Subcutaneous abdominal adipose tissue (tissue), 5 donors: ENCODE measurements around the gene PAFAH1B1.
A peak's percentile ranks its signal among the peaks of the same experiment; 100 is the strongest.

Source experiments
- H3K27ac ChIP-seq: one replicate; pipeline ENCODE4 v1.7.0; 2013; ENCODE audit warnings: low read depth, mild to moderate bottlenecking, inconsistent platforms, low read length, moderate library complexity
- H3K27me3 ChIP-seq, 5 donors: one replicate each; pipeline ENCODE4 v1.7.0; 2013; ENCODE audit warnings: low read length in 5 of 5, inconsistent platforms in 1 of 5; ENCODE audit not compliant: control insufficient read depth in 5 of 5, insufficient read depth in 4 of 5
- H3K36me3 ChIP-seq, 5 donors: one replicate each; pipeline ENCODE4 v1.7.0; 2013; ENCODE audit warnings: low read length in 5 of 5; ENCODE audit not compliant: control insufficient read depth in 5 of 5, insufficient read depth in 5 of 5
- H3K4me1 ChIP-seq, 5 donors: one replicate each; pipeline ENCODE4 v1.7.0; 2013; ENCODE audit warnings: low read length in 5 of 5, mild to moderate bottlenecking in 3 of 5, moderate library complexity in 1 of 5; ENCODE audit not compliant: control insufficient read depth in 5 of 5, insufficient read depth in 5 of 5
- H3K4me3 ChIP-seq, 5 donors: one replicate each; pipeline ENCODE4 v1.7.0; 2013; ENCODE audit warnings: low read length in 5 of 5, low read depth in 1 of 5
- H3K9ac ChIP-seq, 5 donors: one replicate each; pipeline ENCODE4 v1.7.0; 2013; ENCODE audit warnings: low read length in 5 of 5, mild to moderate bottlenecking in 4 of 5, moderate library complexity in 3 of 5
- H3K9me3 ChIP-seq, 5 donors: one replicate each; pipeline ENCODE4 v1.7.0; 2013; ENCODE audit warnings: low read length in 5 of 5; ENCODE audit not compliant: control insufficient read depth in 5 of 5
- donor health status: healthy.
- donor health status: healthy.
- donor health status: healthy.
- donor health status: healthy.
- donor health status: healthy.

PAFAH1B1 gene

DNA sequence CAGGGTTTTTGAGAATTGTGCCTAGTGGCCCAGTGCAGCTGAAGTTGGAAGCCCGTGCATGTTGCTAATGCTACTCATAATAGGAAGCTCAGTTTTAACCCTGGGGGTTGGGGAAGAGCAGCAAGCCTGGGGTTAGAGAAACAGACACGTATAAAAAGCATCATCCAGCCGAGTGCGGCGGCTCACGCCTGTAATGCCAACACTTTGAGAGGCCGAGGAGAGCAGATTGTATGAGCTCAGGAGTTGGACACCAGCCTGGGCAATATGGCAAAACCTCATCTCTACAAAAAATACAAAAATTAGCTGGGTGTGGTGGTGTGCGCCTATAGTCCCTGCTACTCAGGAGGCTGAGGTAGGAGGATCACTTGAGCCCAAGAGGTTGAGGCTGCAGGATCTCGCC, 120.4 kb downstream of the PAFAH1B1 start:
- Histone ChIP-seq H3K4me1 (peaks cover 14 to 34% (median 33%) of the 10 kb centered on the region in 5 donors), H3K9me3 (no peaks in the 10 kb centered on the region), H3K4me3 (no peak overlapping the region), H3K27me3 (no peaks in the 10 kb centered on the region), H3K36me3 (no peaks in the 10 kb centered on the region), H3K9ac (no peak overlapping the region), H3K27ac (no peak overlapping the region)

DNA sequence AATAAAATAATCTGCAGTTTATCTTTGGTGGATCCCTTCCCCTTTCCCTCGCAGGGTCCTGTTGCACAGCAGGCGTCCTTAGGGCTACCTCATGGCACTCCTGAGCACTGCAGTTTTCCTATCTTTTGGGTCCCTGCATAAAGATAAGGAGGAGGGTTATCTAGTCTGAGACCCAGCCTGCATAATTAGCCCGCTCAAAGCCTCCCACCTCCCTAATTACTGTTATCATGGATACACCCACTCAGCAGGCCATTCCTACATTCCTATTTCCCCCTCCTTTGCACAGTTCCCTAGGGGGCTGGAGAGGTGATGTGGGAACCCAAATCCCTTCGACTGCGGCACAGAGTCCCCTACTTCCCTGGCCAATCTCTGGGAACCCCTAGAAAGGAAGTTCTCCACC, 123.2 kb downstream of the PAFAH1B1 start:
- H3K9ac ChIP-seq = no peak overlapping the region
- peaks cover 0 to under 1% (median 0%) of the 10 kb centered on the region in 5 donors for H3K27me3 ChIP-seq
- no peak overlapping the region for H3K27ac ChIP-seq
- peaks cover 0 to 12% (median 10%) of the 10 kb centered on the region in 5 donors for H3K4me1 ChIP-seq
- no peaks in the 10 kb centered on the region for H3K36me3 ChIP-seq
- no peak overlapping the region for H3K4me3 ChIP-seq
- H3K9me3 ChIP-seq = no peaks in the 10 kb centered on the region

DNA sequence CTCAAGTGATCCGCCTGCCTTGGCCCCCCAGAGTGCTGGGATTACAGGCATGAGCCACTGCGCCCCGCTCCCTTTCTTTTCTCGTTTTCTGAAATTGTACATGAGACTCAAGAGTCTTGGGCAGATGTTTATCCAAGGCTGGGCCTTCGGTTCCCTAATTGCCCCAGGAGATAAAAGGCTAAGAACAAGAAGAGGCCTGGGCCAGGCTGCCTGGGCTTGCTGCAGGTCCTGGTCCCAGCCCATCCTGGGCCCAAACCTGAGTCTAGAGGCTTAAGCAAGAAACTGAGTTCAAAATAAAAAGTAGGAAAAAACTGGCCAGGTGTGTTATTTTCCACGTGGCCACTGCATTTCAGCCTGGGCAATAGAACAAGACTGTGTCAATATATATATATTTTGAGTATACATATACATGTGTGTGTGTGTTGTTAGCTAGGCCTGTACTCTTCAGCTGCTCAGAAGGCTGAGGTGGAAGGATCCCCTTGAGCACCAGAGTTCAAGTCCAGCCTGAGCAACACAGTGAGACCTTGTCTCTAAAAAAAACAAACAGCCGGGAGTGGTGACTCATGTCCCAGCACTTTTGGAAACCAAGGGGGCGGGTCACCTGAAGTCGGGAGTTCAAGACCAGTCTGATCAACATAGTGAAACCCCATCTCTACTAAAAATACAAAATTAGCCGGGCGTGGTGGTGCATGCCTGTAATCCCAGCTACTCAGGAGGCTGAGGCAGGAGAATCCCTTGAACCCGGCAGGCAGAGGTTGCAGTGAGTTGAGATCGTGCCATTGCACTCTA, 124.9 kb downstream of the PAFAH1B1 start:
- H3K4me1 ChIP-seq = no peaks in the 10 kb centered on the region
- no peak overlapping the region for H3K4me3 ChIP-seq
- H3K27ac ChIP-seq = no peak overlapping the region
- H3K27me3 ChIP-seq = peaks cover 5 to 10% (median 9%) of the 10 kb centered on the region in 5 donors
- H3K9me3 ChIP-seq = no peaks in the 10 kb centered on the region
- H3K9ac ChIP-seq = no peak overlapping the region
- H3K36me3 ChIP-seq = no peaks in the 10 kb centered on the region

DNA sequence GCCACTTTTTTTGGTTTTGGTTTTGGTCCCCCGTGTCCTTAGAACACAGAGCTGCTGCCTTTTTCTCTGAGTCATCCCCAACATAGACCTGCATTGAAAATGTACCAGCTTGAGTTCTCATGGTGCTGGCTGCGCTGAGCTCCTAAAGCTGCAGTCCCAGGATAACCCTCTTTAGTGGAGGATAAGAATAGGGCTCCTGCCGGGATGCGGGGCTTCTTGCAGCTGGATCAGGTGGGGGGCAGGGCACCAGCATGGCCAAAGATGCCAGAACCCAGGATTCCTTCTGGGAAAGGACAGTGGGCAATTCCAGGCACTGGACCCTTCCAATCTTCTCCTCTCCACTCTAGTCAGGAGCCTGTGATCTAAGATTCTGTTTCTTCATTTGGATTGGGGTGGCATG, 126.4 kb downstream of the PAFAH1B1 start:
- H3K27ac ChIP-seq = no peak overlapping the region
- no peak overlapping the region for H3K9ac ChIP-seq
- H3K36me3 ChIP-seq = no peaks in the 10 kb centered on the region
- H3K4me1 ChIP-seq = peaks cover 0 to 10% (median 4%) of the 10 kb centered on the region in 5 donors
- H3K4me3 ChIP-seq = no peak overlapping the region
- peaks cover 5 to 15% (median 12%) of the 10 kb centered on the region in 5 donors for H3K27me3 ChIP-seq
- no peaks in the 10 kb centered on the region for H3K9me3 ChIP-seq

DNA sequence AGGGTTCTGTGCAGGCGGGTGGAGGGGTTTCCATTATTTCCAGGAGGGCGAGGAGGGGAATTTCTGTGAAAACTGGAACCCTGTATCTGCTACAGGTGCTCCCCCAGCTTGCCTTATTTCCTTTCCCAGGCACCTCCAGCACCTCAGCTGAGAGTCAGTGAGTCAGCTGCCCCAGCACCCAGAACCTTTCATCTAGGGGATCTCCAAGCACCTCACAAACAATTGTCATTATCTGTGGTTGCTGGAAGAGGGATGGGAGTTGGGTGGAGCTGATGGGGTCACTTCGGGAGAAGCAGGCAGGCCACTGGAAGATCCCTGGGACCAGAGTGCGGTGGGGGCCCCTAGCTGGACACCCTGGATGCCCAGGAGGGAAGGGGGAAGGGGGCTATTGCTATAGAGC, 128.1 kb downstream of the PAFAH1B1 start:
- no peaks in the 10 kb centered on the region for H3K9me3 ChIP-seq
- H3K27ac ChIP-seq = no peak overlapping the region
- H3K36me3 ChIP-seq = no peaks in the 10 kb centered on the region
- H3K27me3 ChIP-seq = peaks cover 5 to 21% (median 13%) of the 10 kb centered on the region in 5 donors
- H3K9ac ChIP-seq = no peak overlapping the region
- no peak overlapping the region for H3K4me3 ChIP-seq
- H3K4me1 ChIP-seq = peaks cover 0 to 13% (median 4%) of the 10 kb centered on the region in 5 donors

DNA sequence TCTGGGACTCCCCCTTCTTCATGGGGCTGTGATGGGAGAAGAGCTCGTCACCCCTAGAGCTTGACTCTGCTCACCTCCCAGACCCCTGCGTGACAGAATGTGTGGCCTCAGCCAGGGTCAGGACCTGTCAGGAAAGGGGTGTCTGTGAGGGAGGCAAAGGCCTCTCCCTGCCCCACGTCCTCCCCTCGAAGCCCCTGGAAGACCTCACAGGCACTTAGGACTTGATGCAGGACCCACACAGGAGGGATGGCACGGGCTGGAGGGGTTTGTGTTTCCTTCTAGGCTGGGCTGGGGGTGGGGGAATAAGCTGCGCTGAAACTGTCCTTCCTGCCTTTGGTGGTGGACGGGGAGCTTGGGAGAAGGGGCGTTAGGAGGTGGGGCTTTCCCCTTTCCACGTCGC, 129.2 kb downstream of the PAFAH1B1 start:
- H3K9me3 ChIP-seq = no peaks in the 10 kb centered on the region
- H3K27me3 ChIP-seq = peaks cover 8 to 27% (median 14%) of the 10 kb centered on the region in 5 donors
- no peak overlapping the region for H3K9ac ChIP-seq
- no peak overlapping the region for H3K27ac ChIP-seq
- H3K36me3 ChIP-seq = no peaks in the 10 kb centered on the region
- H3K4me1 ChIP-seq = peaks cover 0 to 13% (median 4%) of the 10 kb centered on the region in 5 donors
- no peak overlapping the region for H3K4me3 ChIP-seq

DNA sequence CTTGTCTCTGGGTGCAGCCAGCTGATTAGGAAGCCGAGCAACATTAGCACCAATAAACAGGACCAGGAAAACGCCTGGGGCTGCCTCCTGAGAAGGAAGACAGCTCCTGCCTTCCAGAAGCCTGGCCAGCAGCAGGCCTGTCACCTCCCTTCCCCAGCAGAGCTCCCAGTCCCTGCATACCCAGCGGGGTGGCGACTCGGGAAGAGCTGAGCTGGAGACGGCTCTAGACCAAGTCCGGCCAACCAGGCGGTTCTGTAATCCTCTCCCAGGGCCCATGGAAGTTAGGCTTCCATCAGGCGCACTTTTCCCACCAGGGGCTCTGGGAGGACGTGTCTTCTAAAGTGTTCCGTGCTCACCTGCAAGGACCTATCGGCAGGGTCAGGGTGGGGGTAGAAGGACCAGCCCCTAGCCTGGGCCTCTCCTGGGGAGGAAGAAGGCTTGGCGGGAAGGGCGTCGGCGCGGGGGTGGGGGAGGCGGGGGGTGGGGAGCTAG, 130.1 kb downstream of the PAFAH1B1 start:
- Histone ChIP-seq H3K27me3 (peaks cover 8 to 31% (median 14%) of the 10 kb centered on the region in 5 donors), H3K4me1 (peaks cover 0 to 13% (median 4%) of the 10 kb centered on the region in 5 donors), H3K27ac (no peak overlapping the region), H3K9ac (no peak overlapping the region), H3K9me3 (no peaks in the 10 kb centered on the region), H3K4me3 (peak overlapping the region in 1 of 5 donors; percentile 42), H3K36me3 (no peaks in the 10 kb centered on the region)

DNA sequence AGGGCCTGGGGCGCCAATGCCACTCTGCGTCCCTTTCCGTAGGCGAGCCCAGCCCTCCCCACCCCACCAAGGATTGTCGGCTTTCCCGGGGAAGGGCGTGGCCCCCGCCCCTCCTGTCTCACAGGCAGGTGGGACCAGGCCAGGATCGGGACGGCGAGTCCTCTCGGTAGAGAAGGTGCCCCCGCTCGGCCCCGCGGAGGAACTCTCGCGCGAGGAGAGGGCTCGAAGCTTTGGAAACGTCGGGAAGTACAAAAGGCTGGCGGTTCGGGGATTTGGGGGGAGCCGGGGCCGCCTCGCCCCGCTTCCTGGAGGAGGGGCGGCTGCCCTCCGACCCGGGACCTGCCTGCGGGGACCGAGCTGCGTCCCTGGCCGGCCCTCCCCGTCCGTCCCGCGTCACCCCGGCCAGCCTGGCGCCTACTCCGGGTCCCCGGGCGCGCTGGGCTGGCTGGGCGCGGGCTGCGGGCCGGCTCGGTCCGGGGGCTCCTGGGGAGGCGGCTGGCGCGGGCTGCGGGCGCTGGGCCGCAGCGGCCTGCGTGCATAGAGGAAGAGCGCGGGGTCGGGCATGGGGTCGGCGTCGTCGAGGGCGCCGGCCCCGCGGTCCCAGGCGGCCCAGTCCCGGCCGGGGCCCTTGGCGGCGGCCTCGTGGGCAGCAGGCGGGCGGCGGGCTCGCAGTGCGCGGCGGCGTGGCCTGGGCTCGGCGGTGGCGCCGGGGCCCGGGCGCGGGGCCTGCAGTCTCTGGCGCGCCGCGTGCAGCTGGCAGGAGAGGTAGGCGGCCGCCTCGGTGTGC, 130.7 kb downstream of the PAFAH1B1 start:
- no peaks in the 10 kb centered on the region for H3K36me3 ChIP-seq
- H3K27ac ChIP-seq = no peak overlapping the region
- no peaks in the 10 kb centered on the region for H3K9me3 ChIP-seq
- H3K9ac ChIP-seq = no peak overlapping the region
- H3K4me1 ChIP-seq = peaks cover 0 to 13% (median 4%) of the 10 kb centered on the region in 5 donors
- H3K4me3 ChIP-seq = peak overlapping the region in 4 of 5 donors; percentile 36 to 61 (median 54)
- peaks cover 8 to 31% (median 14%) of the 10 kb centered on the region in 5 donors for H3K27me3 ChIP-seq

DNA sequence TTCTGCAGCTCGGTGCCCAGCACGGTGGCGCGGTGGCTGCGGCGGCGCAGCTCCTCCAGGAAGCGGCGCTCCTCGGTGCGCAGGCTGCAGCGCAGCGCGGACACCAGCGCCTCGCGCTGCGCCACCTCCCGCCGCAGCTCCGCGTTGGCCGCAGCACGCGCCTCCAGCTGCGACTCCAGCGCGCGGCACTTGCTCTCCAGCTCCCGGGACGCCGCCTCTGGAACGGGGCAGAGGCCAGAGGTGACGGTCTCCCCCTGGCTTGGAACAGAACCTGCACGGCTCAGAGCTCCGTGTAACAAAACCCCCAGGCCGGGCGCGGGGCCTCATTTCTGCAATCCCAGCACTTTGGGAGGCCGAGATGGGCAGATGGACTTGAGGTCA, 131.3 kb downstream of the PAFAH1B1 start:
- peaks cover 0 to 13% (median 4%) of the 10 kb centered on the region in 5 donors for H3K4me1 ChIP-seq
- H3K9me3 ChIP-seq = no peaks in the 10 kb centered on the region
- H3K27ac ChIP-seq = no peak overlapping the region
- H3K27me3 ChIP-seq = peaks cover 8 to 31% (median 14%) of the 10 kb centered on the region in 5 donors
- H3K36me3 ChIP-seq = no peaks in the 10 kb centered on the region
- H3K4me3 ChIP-seq = peak overlapping the region in 4 of 5 donors; percentile 27 to 61 (median 53)
- no peak overlapping the region for H3K9ac ChIP-seq
